Measurements from ENCODE around the gene NACC2.

The NACC2 gene

DNA sequence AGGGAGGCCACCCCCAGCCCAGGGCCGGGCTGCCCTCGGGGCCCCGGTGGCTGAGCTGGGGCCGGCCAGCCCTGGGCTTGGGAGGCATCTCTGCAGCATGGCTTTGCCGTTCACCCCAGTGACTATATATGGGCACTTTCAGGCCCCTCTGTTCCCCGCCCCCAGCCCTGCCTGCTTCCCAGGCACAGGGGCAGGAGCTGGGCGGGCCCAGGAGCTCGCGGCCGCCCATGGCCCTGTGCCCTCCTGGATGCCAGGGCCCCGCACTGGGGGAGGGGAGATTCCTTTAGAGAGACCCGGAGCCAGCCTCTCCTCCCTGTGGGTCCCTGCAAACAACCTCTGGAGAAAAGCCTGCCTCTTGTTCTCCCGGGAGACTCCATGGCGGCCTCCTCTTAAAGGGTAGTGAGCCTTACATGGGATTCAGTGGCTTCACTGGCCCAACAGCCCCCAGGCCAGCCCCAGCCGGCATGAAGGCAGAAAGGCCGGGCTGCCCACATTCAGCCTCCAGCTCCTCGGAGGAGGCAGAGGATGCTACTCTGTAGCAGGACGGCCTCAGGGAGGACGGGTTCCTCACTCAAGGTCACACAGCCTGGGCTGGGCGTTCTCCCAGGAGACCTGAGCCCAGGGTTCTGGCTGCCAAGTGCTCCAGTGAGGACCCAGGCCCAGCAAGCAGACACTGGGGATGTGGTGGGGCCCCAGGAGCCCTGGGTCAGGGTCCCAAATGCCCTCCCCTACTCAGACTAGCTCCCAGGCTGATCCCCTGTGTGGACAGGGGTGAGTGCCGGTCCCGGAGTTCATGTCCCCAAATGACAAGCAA is 4.1 kb downstream of the NACC2 start:
- DNase-seq, result no peak
- H3K79me1 ChIP-seq (ENCODE audit: low read length), result no peaks in the 10 kb centered on the region
- H3K27me3 ChIP-seq (ENCODE audit: insufficient read depth, low read length, poor library complexity), result peaks cover 2% of the 10 kb centered on the region
- no peaks in the 10 kb centered on the region for H3K36me3 ChIP-seq (ENCODE audit: control insufficient read depth, insufficient read depth, low read length)
- no CpG with 5 or more reads among the region's 22 CpGs for WGBS (ENCODE audit: extremely low coverage, insufficient coverage, low lambda C conversion rate)
- H3K79me2 ChIP-seq (ENCODE audit: control insufficient read depth, insufficient read depth, low read length), result no peaks in the 10 kb centered on the region
- no peak overlapping the region for H3K9ac ChIP-seq (ENCODE audit: low read length)
- no peak overlapping the region for H3K23ac ChIP-seq (ENCODE audit: low read length)
- no peak overlapping the region for H4K5ac ChIP-seq (ENCODE audit: low read length)
- no peak overlapping the region for H3K4me3 ChIP-seq (ENCODE audit: low read length)
- H2BK120ac ChIP-seq (ENCODE audit: low read depth, low read length), result no peak overlapping the region
- H3K4me1 ChIP-seq (ENCODE audit: control insufficient read depth, low read depth, low read length), result no peaks in the 10 kb centered on the region
- no peak overlapping the region for H3K4ac ChIP-seq (ENCODE audit: low read depth, low read length)
- H2BK15ac ChIP-seq (replicated peaks; ENCODE audit: low read depth), result no peak overlapping the region
- H2BK5ac ChIP-seq (ENCODE audit: low read length), result no peak overlapping the region
- H3K56ac ChIP-seq (ENCODE audit: low read length), result peak overlapping the region; percentile 15
- no peak overlapping the region for H3K18ac ChIP-seq (ENCODE audit: low read length)
- H3K4me2 ChIP-seq (ENCODE audit: low read length), result no peak overlapping the region
- H3K27ac ChIP-seq (ENCODE audit: low read depth, low read length), result no peak overlapping the region
- H4K8ac ChIP-seq (ENCODE audit: low read depth, low read length), result no peak overlapping the region
- no peak overlapping the region for H2AK5ac ChIP-seq (ENCODE audit: low read length)

GRCh38 chr9:136090056-136090735 is 4.9 kb downstream of the NACC2 start:
- WGBS (ENCODE audit: extremely low coverage, insufficient coverage, low lambda C conversion rate), result no CpG with 5 or more reads among the region's 9 CpGs

DNA sequence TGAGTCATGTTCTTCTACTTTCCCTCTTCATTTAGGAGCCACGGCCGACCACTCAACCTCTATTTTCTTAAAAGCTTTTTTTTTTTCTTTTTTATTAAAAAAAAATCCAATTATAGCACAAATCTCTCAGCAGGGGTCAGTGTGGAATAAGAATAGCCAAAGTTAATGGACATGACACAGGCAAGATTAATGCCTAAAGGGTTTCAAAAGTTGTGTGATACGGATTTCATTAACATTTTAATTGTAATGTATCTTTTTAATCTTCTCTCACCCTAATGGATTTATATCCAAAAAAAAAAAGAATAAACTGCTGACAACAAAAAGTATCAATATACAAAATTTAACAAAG is 5.4 kb downstream of the NACC2 start:
- H2BK120ac ChIP-seq (ENCODE audit: low read depth, low read length), result no peak overlapping the region
- H3K4me2 ChIP-seq (ENCODE audit: low read length), result no peak overlapping the region
- no peak overlapping the region for H3K18ac ChIP-seq (ENCODE audit: low read length)
- no peak overlapping the region for H4K5ac ChIP-seq (ENCODE audit: low read length)
- no peak overlapping the region for H3K56ac ChIP-seq (ENCODE audit: low read length)
- H3K36me3 ChIP-seq (ENCODE audit: control insufficient read depth, insufficient read depth, low read length), result no peaks in the 10 kb centered on the region
- H3K4ac ChIP-seq (ENCODE audit: low read depth, low read length), result no peak overlapping the region
- no peak overlapping the region for H3K9ac ChIP-seq (ENCODE audit: low read length)
- no peak overlapping the region for H3K27ac ChIP-seq (ENCODE audit: low read depth, low read length)
- no peak overlapping the region for H2BK15ac ChIP-seq (replicated peaks; ENCODE audit: low read depth)
- H3K23ac ChIP-seq (ENCODE audit: low read length), result no peak overlapping the region
- H2AK5ac ChIP-seq (ENCODE audit: low read length), result no peak overlapping the region
- no peak for DNase-seq
- H2BK5ac ChIP-seq (ENCODE audit: low read length), result no peak overlapping the region
- H3K4me1 ChIP-seq (ENCODE audit: control insufficient read depth, low read depth, low read length), result no peaks in the 10 kb centered on the region
- no peaks in the 10 kb centered on the region for H3K79me2 ChIP-seq (ENCODE audit: control insufficient read depth, insufficient read depth, low read length)
- no peaks in the 10 kb centered on the region for H3K27me3 ChIP-seq (ENCODE audit: insufficient read depth, low read length, poor library complexity)
- WGBS (ENCODE audit: extremely low coverage, insufficient coverage, low lambda C conversion rate), result no CpG with 5 or more reads among the region's 3 CpGs
- H3K79me1 ChIP-seq (ENCODE audit: low read length), result no peaks in the 10 kb centered on the region
- H4K8ac ChIP-seq (ENCODE audit: low read depth, low read length), result no peak overlapping the region
- no peak overlapping the region for H3K4me3 ChIP-seq (ENCODE audit: low read length)

More at GRCh38 chr9:136090056-136090735, 4.9 kb downstream of the NACC2 start:
- H3K79me2 ChIP-seq (ENCODE audit: control insufficient read depth, insufficient read depth, low read length), result no peaks in the 10 kb centered on the region
- H4K5ac ChIP-seq (ENCODE audit: low read length), result no peak overlapping the region
- no peak overlapping the region for H2BK5ac ChIP-seq (ENCODE audit: low read length)
- no peak overlapping the region for H3K4me3 ChIP-seq (ENCODE audit: low read length)
- H3K36me3 ChIP-seq (ENCODE audit: control insufficient read depth, insufficient read depth, low read length), result no peaks in the 10 kb centered on the region
- no peak overlapping the region for H4K8ac ChIP-seq (ENCODE audit: low read depth, low read length)
- H2BK120ac ChIP-seq (ENCODE audit: low read depth, low read length), result no peak overlapping the region
- DNase-seq, result no peak
- no peak overlapping the region for H3K27ac ChIP-seq (ENCODE audit: low read depth, low read length)
- no peak overlapping the region for H3K9ac ChIP-seq (ENCODE audit: low read length)
- no peaks in the 10 kb centered on the region for H3K79me1 ChIP-seq (ENCODE audit: low read length)
- no peak overlapping the region for H3K18ac ChIP-seq (ENCODE audit: low read length)
- H3K56ac ChIP-seq (ENCODE audit: low read length), result no peak overlapping the region
- no peak overlapping the region for H3K23ac ChIP-seq (ENCODE audit: low read length)
- no peak overlapping the region for H3K4ac ChIP-seq (ENCODE audit: low read depth, low read length)
- no peaks in the 10 kb centered on the region for H3K4me1 ChIP-seq (ENCODE audit: control insufficient read depth, low read depth, low read length)
- H3K4me2 ChIP-seq (ENCODE audit: low read length), result no peak overlapping the region
- no peaks in the 10 kb centered on the region for H3K27me3 ChIP-seq (ENCODE audit: insufficient read depth, low read length, poor library complexity)
- H2BK15ac ChIP-seq (replicated peaks; ENCODE audit: low read depth), result no peak overlapping the region
- no peak overlapping the region for H2AK5ac ChIP-seq (ENCODE audit: low read length)

DNA sequence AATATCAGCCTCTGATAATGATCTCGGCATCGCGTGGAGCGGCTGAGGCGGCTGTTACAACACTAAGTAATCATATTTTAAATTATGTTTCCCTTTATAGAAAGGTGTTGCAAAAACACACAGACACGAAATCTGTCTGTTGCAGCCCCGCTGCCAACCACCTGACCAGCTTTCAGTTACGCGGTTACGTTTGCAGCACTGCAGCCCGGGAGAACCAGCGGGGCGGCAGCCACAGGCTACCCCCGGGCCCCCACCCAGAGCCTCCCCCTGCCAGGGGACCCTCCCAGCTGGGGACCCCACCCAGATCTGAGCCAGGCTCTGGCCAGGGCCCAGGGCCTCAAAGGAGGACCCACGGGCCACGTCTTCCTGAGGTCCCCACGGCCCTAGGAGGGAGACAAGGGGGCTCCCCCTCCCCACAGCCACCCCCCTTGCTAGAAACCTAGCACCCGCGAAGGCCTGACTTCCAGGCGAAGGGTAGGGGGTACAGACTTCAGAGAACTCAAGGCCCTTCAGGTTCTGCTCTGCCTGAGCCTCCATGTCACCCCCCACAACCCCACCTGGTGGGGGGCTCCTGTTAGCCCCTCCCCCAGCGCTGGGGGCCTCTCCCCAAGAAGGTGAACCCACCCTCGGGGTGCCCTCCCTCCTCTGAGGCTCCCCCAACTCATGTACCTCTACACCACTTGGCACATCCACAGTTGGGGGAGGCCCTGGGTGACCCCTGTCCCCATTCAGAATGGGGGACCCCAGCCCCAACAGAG is 6.0 kb downstream of the NACC2 start:
- no peak for DNase-seq
- Histone ChIP-seq H3K9ac (ENCODE audit: low read length) (no peak overlapping the region), H3K27ac (ENCODE audit: low read depth, low read length) (no peak overlapping the region), H3K4me1 (ENCODE audit: control insufficient read depth, low read depth, low read length) (no peaks in the 10 kb centered on the region), H3K23ac (ENCODE audit: low read length) (no peak overlapping the region), H3K79me1 (ENCODE audit: low read length) (no peaks in the 10 kb centered on the region), H3K4ac (ENCODE audit: low read depth, low read length) (no peak overlapping the region), H2BK15ac (replicated peaks; ENCODE audit: low read depth) (no peak overlapping the region), H4K5ac (ENCODE audit: low read length) (no peak overlapping the region), H3K79me2 (ENCODE audit: control insufficient read depth, insufficient read depth, low read length) (no peaks in the 10 kb centered on the region), H2AK5ac (ENCODE audit: low read length) (no peak overlapping the region), H3K56ac (ENCODE audit: low read length) (peak overlapping the region; percentile 5), H3K36me3 (ENCODE audit: control insufficient read depth, insufficient read depth, low read length) (no peaks in the 10 kb centered on the region), H2BK120ac (ENCODE audit: low read depth, low read length) (no peak overlapping the region), H4K8ac (ENCODE audit: low read depth, low read length) (no peak overlapping the region), H3K27me3 (ENCODE audit: insufficient read depth, low read length, poor library complexity) (no peaks in the 10 kb centered on the region), H3K4me3 (ENCODE audit: low read length) (no peak overlapping the region), H2BK5ac (ENCODE audit: low read length) (no peak overlapping the region), H3K4me2 (ENCODE audit: low read length) (no peak overlapping the region), H3K18ac (ENCODE audit: low read length) (no peak overlapping the region)
- WGBS (ENCODE audit: extremely low coverage, insufficient coverage, low lambda C conversion rate), result no CpG with 5 or more reads among the region's 22 CpGs

GRCh38 chr9:136088481-136088938 is 6.6 kb downstream of the NACC2 start:
- no peak overlapping the region for H3K18ac ChIP-seq (ENCODE audit: low read length)
- no peak overlapping the region for H2AK5ac ChIP-seq (ENCODE audit: low read length)
- H2BK15ac ChIP-seq (replicated peaks; ENCODE audit: low read depth), result no peak overlapping the region
- no peak for DNase-seq
- no peaks in the 10 kb centered on the region for H3K27me3 ChIP-seq (ENCODE audit: insufficient read depth, low read length, poor library complexity)
- H3K9ac ChIP-seq (ENCODE audit: low read length), result no peak overlapping the region
- H3K4me3 ChIP-seq (ENCODE audit: low read length), result no peak overlapping the region
- no peak overlapping the region for H3K4me2 ChIP-seq (ENCODE audit: low read length)
- H3K56ac ChIP-seq (ENCODE audit: low read length), result no peak overlapping the region
- H3K4ac ChIP-seq (ENCODE audit: low read depth, low read length), result no peak overlapping the region
- H4K5ac ChIP-seq (ENCODE audit: low read length), result no peak overlapping the region
- H3K79me1 ChIP-seq (ENCODE audit: low read length), result no peaks in the 10 kb centered on the region
- H3K36me3 ChIP-seq (ENCODE audit: control insufficient read depth, insufficient read depth, low read length), result no peaks in the 10 kb centered on the region
- H3K79me2 ChIP-seq (ENCODE audit: control insufficient read depth, insufficient read depth, low read length), result no peaks in the 10 kb centered on the region
- no peak overlapping the region for H4K8ac ChIP-seq (ENCODE audit: low read depth, low read length)
- no CpG with 5 or more reads among the region's 15 CpGs for WGBS (ENCODE audit: extremely low coverage, insufficient coverage, low lambda C conversion rate)
- no peak overlapping the region for H2BK5ac ChIP-seq (ENCODE audit: low read length)
- H3K4me1 ChIP-seq (ENCODE audit: control insufficient read depth, low read depth, low read length), result no peaks in the 10 kb centered on the region
- no peak overlapping the region for H2BK120ac ChIP-seq (ENCODE audit: low read depth, low read length)
- H3K23ac ChIP-seq (ENCODE audit: low read length), result no peak overlapping the region
- no peak overlapping the region for H3K27ac ChIP-seq (ENCODE audit: low read depth, low read length)

Measured in mesendoderm (in vitro differentiated cells).